ENCODE results near the gene GNG4. TPM values are rescaled to one million over a fixed set of nuclear protein-coding genes. Genes with fewer than 3 reads are reported as not detected.

Gene GNG4
- total and polyA plus RNA-seq, 10 of the 15 experiments (the other 5 are each of a cell fraction or from before 2014, with no cell fraction given) = 0.03 to 0.15 (median 0.15) TPM; not detected in 7

DNA sequence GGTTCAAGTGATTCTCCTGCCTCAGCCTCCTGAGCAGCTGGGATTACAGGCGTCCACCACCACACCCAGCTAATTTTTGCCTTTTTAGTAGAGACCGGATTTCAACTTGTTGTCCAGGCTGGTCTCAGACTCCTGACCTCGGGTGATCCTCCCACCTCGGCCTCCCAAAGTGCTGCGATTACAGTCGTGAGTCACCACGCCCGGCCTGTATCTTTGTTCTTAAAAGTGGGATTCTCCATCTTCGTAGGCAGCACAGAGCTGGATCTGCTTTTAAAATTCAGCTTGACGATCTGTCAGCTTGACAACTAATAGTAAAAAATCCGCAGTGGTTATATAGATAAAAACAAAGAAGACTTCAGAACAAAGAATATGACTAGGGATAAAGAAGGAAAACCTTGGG lies 2.8 kb upstream of the GNG4 start:
- Histone ChIP-seq H2AFZ (ENCODE audit: control insufficient read depth, low read depth, low read length) (no peak overlapping the region), H3K9ac (ENCODE audit: control insufficient read depth, insufficient read depth, low read length) (no peak overlapping the region), H3K9me3 (replicated peaks; ENCODE audit: control insufficient read depth, insufficient read depth, low read length) (no peaks in the 10 kb centered on the region), H3K79me2 (ENCODE audit: control insufficient read depth, insufficient read depth, low read length) (no peaks in the 10 kb centered on the region), H3K27me3 (replicated peaks in 1 of 2; ENCODE audit: control insufficient read depth in 2 of 2, insufficient read depth in 2 of 2, low read length in 1 of 2) (peaks cover under 1 to 17% of the 10 kb centered on the region in 2 experiments; a peak in 3 of 4 replicates), H3K4me2 (ENCODE audit: control insufficient read depth, insufficient read depth) (no peak overlapping the region), H3K36me3 (ENCODE audit: control insufficient read depth in 2 of 2, insufficient read depth in 2 of 2, low read length in 1 of 2) (no peaks in the 10 kb centered on the region), H3K27ac (ENCODE audit: control insufficient read depth, insufficient read depth) (no peak overlapping the region), H3K4me3 (no peak overlapping the region), H3K4me1 (ENCODE audit: control insufficient read depth, insufficient read depth, low read length) (no peaks in the 10 kb centered on the region; the same call in 1 of the 2 replicates), H4K20me1 (ENCODE audit: control insufficient read depth, insufficient read depth) (no peaks in the 10 kb centered on the region)
- ATAC-seq = no peak
- RAD21 ChIA-PET (ENCODE audit: unreplicated experiment) = no interaction called here
- CTCF ChIA-PET = no interaction called here
- in situ Hi-C loops (cut with MboI) = no loop called here
- no TSS peak for BruUV-seq (replicated peaks)
- WGBS (ENCODE audit: insufficient coverage, insufficient replicate concordance, low lambda C conversion rate, missing lambda C conversion rate) = 52% methylated on average over 10 of the region's 11 CpGs
- no peak for DNase-seq (ENCODE audit: low read depth, low spot score)
- POLR2A ChIA-PET = no interaction called here
- intact Hi-C loops (cut with micrococcal nuclease; ENCODE audit: unreplicated experiment) = no loop called here
- no peak for FAIRE-seq
- SMC1A ChIA-PET (ENCODE audit: uncharacterized antibody, unreplicated experiment) = interaction anchor here (1.5 kb wide), 1 partner anchor 320 kb away, joined by 3 read pairs; no protein-coding TSS in a partner anchor
- TF ChIP-seq ZBED1 (IDR thresholded peaks at IDR 0.05; ENCODE audit: borderline replicate concordance) = no peak
- no peak for TF ChIP-seq GATAD2B (conservative IDR thresholded peaks at IDR 0.05; ENCODE audit: low read depth)
- TF ChIP-seq, protein P1, sequence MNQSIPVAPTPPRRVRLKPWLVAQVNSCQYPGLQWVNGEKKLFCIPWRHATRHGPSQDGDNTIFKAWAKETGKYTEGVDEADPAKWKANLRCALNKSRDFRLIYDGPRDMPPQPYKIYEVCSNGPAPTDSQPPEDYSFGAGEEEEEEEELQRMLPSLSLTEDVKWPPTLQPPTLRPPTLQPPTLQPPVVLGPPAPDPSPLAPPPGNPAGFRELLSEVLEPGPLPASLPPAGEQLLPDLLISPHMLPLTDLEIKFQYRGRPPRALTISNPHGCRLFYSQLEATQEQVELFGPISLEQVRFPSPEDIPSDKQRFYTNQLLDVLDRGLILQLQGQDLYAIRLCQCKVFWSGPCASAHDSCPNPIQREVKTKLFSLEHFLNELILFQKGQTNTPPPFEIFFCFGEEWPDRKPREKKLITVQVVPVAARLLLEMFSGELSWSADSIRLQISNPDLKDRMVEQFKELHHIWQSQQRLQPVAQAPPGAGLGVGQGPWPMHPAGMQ (IDR thresholded peaks at IDR 0.05; ENCODE audit: borderline replicate concordance) = no peak
- no peak for TF ChIP-seq DPF2 (IDR thresholded peaks at IDR 0.05)
- TF ChIP-seq HDAC6 (IDR thresholded peaks at IDR 0.05; ENCODE audit: unreplicated experiment) = no peak
- TF ChIP-seq, protein P2, sequence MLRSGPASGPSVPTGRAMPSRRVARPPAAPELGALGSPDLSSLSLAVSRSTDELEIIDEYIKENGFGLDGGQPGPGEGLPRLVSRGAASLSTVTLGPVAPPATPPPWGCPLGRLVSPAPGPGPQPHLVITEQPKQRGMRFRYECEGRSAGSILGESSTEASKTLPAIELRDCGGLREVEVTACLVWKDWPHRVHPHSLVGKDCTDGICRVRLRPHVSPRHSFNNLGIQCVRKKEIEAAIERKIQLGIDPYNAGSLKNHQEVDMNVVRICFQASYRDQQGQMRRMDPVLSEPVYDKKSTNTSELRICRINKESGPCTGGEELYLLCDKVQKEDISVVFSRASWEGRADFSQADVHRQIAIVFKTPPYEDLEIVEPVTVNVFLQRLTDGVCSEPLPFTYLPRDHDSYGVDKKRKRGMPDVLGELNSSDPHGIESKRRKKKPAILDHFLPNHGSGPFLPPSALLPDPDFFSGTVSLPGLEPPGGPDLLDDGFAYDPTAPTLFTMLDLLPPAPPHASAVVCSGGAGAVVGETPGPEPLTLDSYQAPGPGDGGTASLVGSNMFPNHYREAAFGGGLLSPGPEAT (IDR thresholded peaks at IDR 0.05; ENCODE audit: low read depth) = no peak
- no peak for TF ChIP-seq BCLAF1 (IDR thresholded peaks at IDR 0.05)
- TF ChIP-seq MTA2 (IDR thresholded peaks at IDR 0.05; ENCODE audit: low read depth) = no peak
- TF ChIP-seq, protein P3, sequence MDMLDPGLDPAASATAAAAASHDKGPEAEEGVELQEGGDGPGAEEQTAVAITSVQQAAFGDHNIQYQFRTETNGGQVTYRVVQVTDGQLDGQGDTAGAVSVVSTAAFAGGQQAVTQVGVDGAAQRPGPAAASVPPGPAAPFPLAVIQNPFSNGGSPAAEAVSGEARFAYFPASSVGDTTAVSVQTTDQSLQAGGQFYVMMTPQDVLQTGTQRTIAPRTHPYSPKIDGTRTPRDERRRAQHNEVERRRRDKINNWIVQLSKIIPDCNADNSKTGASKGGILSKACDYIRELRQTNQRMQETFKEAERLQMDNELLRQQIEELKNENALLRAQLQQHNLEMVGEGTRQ (IDR thresholded peaks at IDR 0.05; ENCODE audit: borderline replicate concordance, low read depth, low read length) = no peak
- TF ChIP-seq, protein P4, sequence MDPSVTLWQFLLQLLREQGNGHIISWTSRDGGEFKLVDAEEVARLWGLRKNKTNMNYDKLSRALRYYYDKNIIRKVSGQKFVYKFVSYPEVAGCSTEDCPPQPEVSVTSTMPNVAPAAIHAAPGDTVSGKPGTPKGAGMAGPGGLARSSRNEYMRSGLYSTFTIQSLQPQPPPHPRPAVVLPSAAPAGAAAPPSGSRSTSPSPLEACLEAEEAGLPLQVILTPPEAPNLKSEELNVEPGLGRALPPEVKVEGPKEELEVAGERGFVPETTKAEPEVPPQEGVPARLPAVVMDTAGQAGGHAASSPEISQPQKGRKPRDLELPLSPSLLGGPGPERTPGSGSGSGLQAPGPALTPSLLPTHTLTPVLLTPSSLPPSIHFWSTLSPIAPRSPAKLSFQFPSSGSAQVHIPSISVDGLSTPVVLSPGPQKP (IDR thresholded peaks at IDR 0.05; ENCODE audit: low read depth, low read length) = no peak
- TF ChIP-seq SMARCA5 (IDR thresholded peaks at IDR 0.05) = no peak
- TF ChIP-seq MYB (IDR thresholded peaks at IDR 0.05; ENCODE audit: borderline replicate concordance, low read depth, low read length) = no peak
- no peak for TF ChIP-seq NFXL1 (IDR thresholded peaks at IDR 0.05; ENCODE audit: borderline replicate concordance)
- no peak for TF ChIP-seq TCF7 (IDR thresholded peaks at IDR 0.05; ENCODE audit: borderline replicate concordance)
- TF ChIP-seq CREB1 (IDR thresholded peaks at IDR 0.05; ENCODE audit: low read depth) = no peak
- TF ChIP-seq BRCA1 (IDR thresholded peaks at IDR 0.05; ENCODE audit: low read depth, low read length) = no peak
